Pancreas (tissue), 10 donors: ENCODE results near the gene ANKRD39. TPM values are rescaled to one million over a fixed set of nuclear protein-coding genes. Genes with fewer than 3 reads are reported as not detected.

Experiments used
- ATAC-seq, 4 donors: fragments of 200-7000 bp; cut with Tn5 transposase; one replicate each; pipeline versions ENCODE4 v1.8.0 to v1.9.1; 2020; ENCODE audit warnings: mild to moderate bottlenecking in 4 of 4, moderate library complexity in 4 of 4
- DNase-seq, 6 donors: peaks; one replicate each; pipeline ENCODE4 v3.0.0-alpha.2; 2020
- FAIRE-seq: peaks from 2 replicates; lab custom pipeline; 2012; peaks lifted over from hg19 to GRCh38; lab: Jason Lieb, UNC
- H3K27ac ChIP-seq, 4 donors: fragments of 200-600 bp; sonication (generic); 1 replicate in 3 of 4; 2 replicates in 1 of 4; pipeline versions ENCODE4 v1.5.0 to v1.8.0; 2020
- H3K27me3 ChIP-seq, 4 donors: fragments of 200-600 bp; one replicate each; pipeline ENCODE4 v1.8.0; 2021
- H3K36me3 ChIP-seq, 3 donors: fragments of 200-600 bp; sonication (generic) in 1 of 3; one replicate each; pipeline versions ENCODE4 v1.5.0 to v1.8.0; 2020 to 2021
- H3K4me1 ChIP-seq, 3 donors: fragments of 200-600 bp; one replicate each; pipeline ENCODE4 v1.8.0; 2021
- H3K4me3 ChIP-seq, 4 donors: fragments of 200-600 bp; sonication (generic) in 2 of 4; one replicate each; pipeline versions ENCODE4 v1.5.0 to v1.8.0; 2020 to 2021
- H3K9me3 ChIP-seq, 4 donors: fragments of 200-600 bp; one replicate each; pipeline ENCODE4 v1.8.0; 2021
- CTCF ChIP-seq, 4 donors: fragments of 200-600 bp; sonication (generic) in 3 of 4; IDR thresholded peaks; one replicate each; pipeline versions ENCODE4 v1.5.0 to v1.8.0; 2021; ENCODE audit warnings: antibody characterized with exemption in 4 of 4
- whole genome bisulfite sequencing, 2 donors: extraction: QIAGEN DNeasy Blood & Tissue Kit; methylation state at CpG; one replicate each; pipeline ENCODE4 v1.1.7; 2013; 5-methylcytosine and 5-hydroxymethylcytosine counted together
- intact Hi-C, 3 donors: fragments of 100-400 bp; cut with DNase I; formaldehyde crosslinking; loops; one replicate each; pipeline versions ENCODE4 v1.11.1 to v1.14.2; 2022
- polyA plus RNA-seq, 2 donors: library from polyadenylated mRNA; stranded (reverse); fragments of 200-250 nt; gene quantifications; one replicate each; pipeline ENCODE4 v1.2.3, GENCODE V29; 2013
- total RNA-seq, 6 donors: library from RNA; stranded (reverse); fragmentation: NEBNext Ultra II Directional in 4 of 6; extraction: Animal tissue kit (Norgen Biotek cat#: 25700) in 4 of 6; gene quantifications; one replicate each; pipeline versions ENCODE4 v1.2.1 to v1.2.4, GENCODE V29; 2021 to 2023
- donor health status: healthy with polysubstance abuse.
- donor health status: DM: no; HTN: no; CAD: no; lungs with moderate emphysema.
- donor health status: DM: no; HTN: no; CAD: no.
- donor health status: control.
- donor health status: control.
- donor health status: Bipolar disorder and iron deficiency.
- donor health status: DM: yes; HTN: yes; CAD: no.
- donor health status: DM: no; HTN: no; CAD: no.
- donor health status: DM: no; HTN: no; CAD: no.
- donor health status: DM: yes; HTN: yes; CAD: no.

ANKRD39 gene
- total RNA-seq (1 to 10 TPM; 4.7 to 8.9 (median 5.7) TPM), polyA plus RNA-seq (10 to 100 TPM; 13.2 to 14.9 TPM)

- FAIRE-seq (no peak), DNase-seq (peak; percentile 97 to 99 (median 98)), ATAC-seq (peak; percentile 92 to 97 (median 95))
- WGBS, 2 donors, result 0% methylated on average over 52 to 81 of the region's 81 CpGs
- no peaks in the 10 kb centered on the region for H3K9me3 ChIP-seq
- peak within 1 kb of the TSS; percentile 62 to 99 (median 72) for H3K4me3 ChIP-seq
- peaks cover 0 to 5% (median 0%) of the 10 kb centered on the region in 3 donors for H3K4me1 ChIP-seq
- intact Hi-C loops, result no loop called here
- H3K27ac ChIP-seq, result peak within 1 kb of the TSS; percentile 28 to 79 (median 54)
- H3K36me3 ChIP-seq, result peaks cover 0 to 17% (median 5%) of the 10 kb centered on the region in 3 donors
- H3K27me3 ChIP-seq, result no peaks in the 10 kb centered on the region
- TF ChIP-seq CTCF (IDR thresholded peaks at IDR 0.05), result peak; percentile 58 to 80 (median 68)
These were observed at the start of gene ANKRD39 for GRCh38 chr2:96857667-96858372. ANKRD39 (minus strand) TSS chr2:96858016; CDS start chr2:96857987, 29 bp downstream.

DNA sequence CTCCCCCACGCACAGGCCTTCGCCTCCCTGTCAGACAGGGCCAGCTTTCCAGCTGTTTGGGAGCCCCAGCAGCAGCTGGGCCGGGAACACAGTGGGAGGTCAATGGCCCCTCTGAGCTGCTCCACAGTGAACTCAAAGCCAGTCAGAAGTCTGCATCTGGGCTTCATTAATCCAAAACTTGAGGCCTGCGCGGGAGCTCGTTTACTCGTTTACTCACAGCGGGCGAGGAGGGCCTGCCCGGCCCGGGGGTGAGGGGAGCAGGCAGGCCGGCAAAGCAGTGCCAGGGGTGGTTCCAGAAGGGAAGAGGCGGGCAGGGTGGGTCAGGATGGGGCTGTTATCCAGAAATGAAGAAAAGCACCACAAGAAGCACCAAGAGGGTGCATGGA is 48.9 kb upstream of the ANKRD39 start:
- ATAC-seq, result peak in 3 of 4 donors; percentile 14 to 38 (median 30)
- intact Hi-C loops, result no loop called here

GRCh38 chr2:96903815-96904214 is 46.0 kb upstream of the ANKRD39 start:
- Histone ChIP-seq H3K9me3 (no peaks in the 10 kb centered on the region), H3K36me3 (no peaks in the 10 kb centered on the region), H3K27ac (no peak overlapping the region), H3K27me3 (no peaks in the 10 kb centered on the region), H3K4me3 (no peak overlapping the region), H3K4me1 (no peaks in the 10 kb centered on the region)
- no peak for TF ChIP-seq CTCF (IDR thresholded peaks at IDR 0.05)
- intact Hi-C loops, result no loop called here
- no peak for FAIRE-seq
- no peak for DNase-seq
- 79 to 89% methylated on average over 7 of the region's 7 CpGs for WGBS, 2 donors
- ATAC-seq, result no peak

More for the DNA sequence above, 48.9 kb upstream of the ANKRD39 start:
- no peak for FAIRE-seq
- no peaks in the 10 kb centered on the region for H3K36me3 ChIP-seq
- peak in 1 of 6 donors; percentile 55 for DNase-seq
- peak overlapping the region in 3 of 4 donors; percentile 55 to 67 (median 58) for H3K27ac ChIP-seq
- no peaks in the 10 kb centered on the region for H3K4me1 ChIP-seq
- no peaks in the 10 kb centered on the region for H3K27me3 ChIP-seq
- TF ChIP-seq CTCF (IDR thresholded peaks at IDR 0.05), result no peak
- H3K9me3 ChIP-seq, result no peaks in the 10 kb centered on the region
- no peak overlapping the region for H3K4me3 ChIP-seq
- 74 to 77% methylated on average over 13 of the region's 13 CpGs for WGBS, 2 donors

DNA sequence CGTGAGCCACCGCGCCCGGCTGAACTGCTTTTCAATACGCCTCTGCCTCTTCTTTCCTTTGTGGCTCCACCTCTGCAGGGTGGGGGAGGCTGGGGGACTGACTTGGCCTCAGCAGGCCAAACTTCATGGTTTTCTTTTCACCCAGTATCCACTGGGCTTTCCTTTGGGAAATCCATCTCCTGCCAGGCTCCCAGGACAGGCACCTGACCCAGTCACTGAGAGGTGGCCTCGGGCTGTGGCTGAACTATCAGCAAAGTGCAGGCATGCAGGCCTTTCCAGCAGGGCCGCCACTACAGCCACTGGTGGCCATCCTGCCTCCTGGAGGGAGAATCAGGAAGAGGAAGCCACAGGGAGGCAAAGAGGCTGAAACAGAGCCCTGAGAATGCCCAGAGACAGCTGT is 45.5 kb upstream of the ANKRD39 start:
- no peak for DNase-seq
- H3K27me3 ChIP-seq, result no peaks in the 10 kb centered on the region
- ATAC-seq, result no peak

More for the DNA sequence above, 45.5 kb upstream of the ANKRD39 start:
- no peak for TF ChIP-seq CTCF (IDR thresholded peaks at IDR 0.05)
- intact Hi-C loops, result no loop called here
- H3K9me3 ChIP-seq, result no peaks in the 10 kb centered on the region
- H3K27ac ChIP-seq, result no peak overlapping the region
- FAIRE-seq, result no peak
- no peaks in the 10 kb centered on the region for H3K36me3 ChIP-seq
- WGBS, 2 donors, result 83% methylated on average over 7 of the region's 7 CpGs
- H3K4me3 ChIP-seq, result no peak overlapping the region
- H3K4me1 ChIP-seq, result no peaks in the 10 kb centered on the region
